SU-DHL-6 (cell line): ENCODE results near the gene PCDHGA3.

Experiments used
- CTCF ChIP-seq: fragments of 200-600 bp; sonication (generic); IDR thresholded peaks from one replicate; pipeline ENCODE4 v1.5.1; 2017; ENCODE audit warnings: antibody characterized with exemption, mild to moderate bottlenecking, low read length, moderate library complexity; ENCODE audit not compliant: insufficient read depth, poor library complexity, severe bottlenecking
- EZH2phosphoT487 ChIP-seq: fragments of 200-600 bp; sonication (generic), shearing (Covaris generic); conservative IDR thresholded peaks from 2 replicates; pipeline ENCODE4 v1.6.1; 2018; ENCODE audit warnings: mild to moderate bottlenecking, antibody characterized with exemption, low read length, moderate library complexity, mixed read lengths

GRCh38 chr5:141360685-141361084, 17.1 kb downstream of the PCDHGA3 start:
- TF ChIP-seq EZH2phosphoT487 (no peak), CTCF (no peak)
